ENCODE measurements around the gene LRRC4C.
"Not testable (repeated sequence)": the region's sequence is repeated elsewhere in the genome, so short reads cannot be mapped to it uniquely, and the experiment has no call there.

Gene LRRC4C

DNA sequence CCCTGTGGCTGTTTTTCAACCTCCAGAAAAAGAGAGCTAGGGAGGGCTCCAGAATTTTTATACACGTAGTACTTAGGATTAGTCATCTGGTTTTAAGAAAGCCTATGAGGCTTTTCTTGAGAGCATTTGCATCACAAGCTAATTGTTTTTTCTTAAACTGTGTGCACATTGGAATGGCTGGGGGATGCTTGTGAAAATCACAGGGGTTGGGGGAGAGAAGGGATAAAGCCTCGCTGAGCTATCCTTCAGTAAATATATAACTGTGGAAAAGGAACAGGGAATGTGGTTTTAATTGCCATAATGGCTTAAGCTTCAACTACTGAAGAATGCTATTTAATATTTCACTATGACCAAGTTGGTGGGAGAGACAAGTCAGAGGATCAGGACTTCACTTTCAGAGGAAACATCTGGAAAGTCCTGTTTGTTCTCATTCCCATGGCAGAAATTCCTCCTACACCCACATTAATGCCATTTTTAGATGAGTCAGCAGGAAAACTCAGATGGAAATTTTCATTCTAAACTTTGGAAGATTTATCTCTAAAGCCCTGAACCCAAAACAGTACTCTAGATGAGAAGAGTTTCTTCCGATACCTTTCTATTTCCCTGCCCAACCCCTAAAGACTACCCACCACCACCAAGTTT lies 591.3 kb downstream of the LRRC4C start:
- DNase-seq (ENCODE audit: low read depth), result no peak

DNA sequence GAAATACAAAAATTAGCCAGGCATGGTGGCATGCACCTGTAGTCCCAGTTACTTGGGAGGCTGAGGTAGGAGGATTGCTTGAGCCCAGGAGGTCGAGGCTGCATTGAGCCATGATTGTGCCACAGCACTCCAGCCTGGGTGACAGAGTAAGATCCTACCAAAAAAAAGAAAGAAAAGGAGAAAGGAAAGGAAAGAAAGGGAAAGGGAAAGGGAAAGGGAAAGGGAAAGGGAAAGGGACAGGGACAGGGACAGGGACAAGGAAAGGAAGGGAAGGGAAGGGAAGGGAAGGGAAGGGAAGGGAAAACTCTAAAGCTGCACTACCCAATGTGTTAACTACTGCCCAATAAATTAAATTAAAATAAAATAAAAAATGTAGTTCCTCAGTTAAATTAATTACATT lies 601.7 kb downstream of the LRRC4C start:
- not testable (repeated sequence) for DNase-seq (ENCODE audit: low read depth)

DNA sequence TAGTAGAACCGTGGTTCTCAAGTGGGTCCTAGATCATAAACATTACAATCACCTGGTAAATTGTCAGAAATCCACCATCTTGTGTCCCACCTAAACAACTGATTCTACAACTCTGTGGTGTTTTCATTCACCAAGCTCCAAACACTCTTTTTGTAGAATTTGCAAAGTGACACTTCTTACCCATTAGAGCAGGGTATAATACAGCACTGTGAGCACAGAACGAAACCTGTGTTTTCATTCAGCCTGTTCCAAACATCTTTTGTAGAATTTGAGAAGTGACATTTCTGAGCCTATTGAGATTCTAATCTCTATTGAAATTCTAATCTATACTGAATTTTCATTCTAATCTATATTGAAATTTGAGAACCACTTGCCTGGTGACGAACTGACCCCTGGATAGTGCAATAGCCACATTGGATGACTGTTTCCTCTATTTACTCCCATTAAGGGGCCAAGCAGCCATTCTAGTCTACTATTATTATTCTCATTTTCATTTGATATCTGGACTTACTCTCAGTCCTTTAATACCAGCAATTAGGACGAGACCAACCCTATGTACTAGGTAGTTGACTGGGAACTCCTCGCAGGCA lies 616.6 kb downstream of the LRRC4C start:
- DNase-seq (ENCODE audit: low read depth), result no peak

DNA sequence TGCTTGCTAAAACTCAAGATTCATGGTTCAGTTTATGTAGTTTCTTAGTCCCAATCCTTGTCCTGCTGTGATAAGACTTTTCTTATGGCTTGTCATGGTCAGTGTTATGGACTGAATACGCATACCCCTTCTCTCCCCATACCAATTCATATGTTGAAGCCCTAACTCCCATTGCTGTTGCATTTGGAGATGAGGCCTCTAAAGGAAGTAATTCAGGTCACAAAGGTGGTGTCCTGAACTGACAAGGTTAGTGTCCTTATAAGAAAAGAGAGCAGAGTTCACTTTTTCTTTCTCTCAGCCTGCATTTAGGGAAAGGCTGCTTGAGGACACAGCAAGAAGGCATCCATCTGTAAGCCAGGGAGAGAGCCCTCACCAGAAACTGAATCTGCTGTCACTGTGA lies 618.2 kb downstream of the LRRC4C start:
- DNase-seq (ENCODE audit: low read depth), result no peak

DNA sequence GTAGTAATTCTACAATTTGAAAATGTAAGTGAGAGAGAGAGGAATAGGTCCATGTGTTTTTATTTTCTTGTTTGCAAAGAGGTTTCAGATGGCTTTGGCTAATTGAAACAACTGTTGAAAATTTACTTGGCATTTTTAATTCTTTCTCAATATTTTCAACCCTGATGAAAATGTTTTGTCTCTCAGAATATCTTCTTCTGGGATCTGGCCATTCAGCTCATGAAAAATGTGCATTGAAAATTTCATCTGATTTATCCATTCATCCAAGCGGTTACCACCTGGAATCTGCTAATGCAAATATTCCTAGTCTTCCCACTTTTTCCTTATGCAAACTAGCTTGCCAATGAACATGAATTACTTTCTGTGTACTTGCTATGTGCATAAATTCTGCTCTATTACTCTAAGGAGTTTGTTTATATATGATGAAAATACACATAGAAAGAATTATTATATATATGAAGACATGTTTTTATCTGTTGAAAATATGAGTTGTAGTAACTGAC lies 621.2 kb downstream of the LRRC4C start:
- DNase-seq (ENCODE audit: low read depth), result no peak

DNA sequence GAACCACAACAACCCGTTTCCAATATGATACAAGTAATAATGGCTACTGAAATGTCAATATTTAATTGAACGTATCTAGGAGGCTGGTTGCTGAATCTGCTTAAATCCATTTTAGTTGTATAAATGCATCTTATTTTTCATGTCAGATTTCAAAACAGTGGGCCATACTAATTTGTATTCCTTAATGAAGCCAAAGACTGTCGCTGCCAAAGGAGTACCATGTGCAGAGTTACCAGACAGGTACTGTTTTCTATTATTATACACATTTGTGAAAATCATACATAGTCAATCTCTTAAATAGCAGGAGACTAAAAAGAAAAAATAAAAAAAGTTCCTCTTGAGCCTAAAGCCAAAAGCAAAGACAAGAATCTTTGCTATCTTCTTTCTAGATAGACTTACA lies 632.3 kb downstream of the LRRC4C start:
- DNase-seq (ENCODE audit: low read depth), result no peak

DNA sequence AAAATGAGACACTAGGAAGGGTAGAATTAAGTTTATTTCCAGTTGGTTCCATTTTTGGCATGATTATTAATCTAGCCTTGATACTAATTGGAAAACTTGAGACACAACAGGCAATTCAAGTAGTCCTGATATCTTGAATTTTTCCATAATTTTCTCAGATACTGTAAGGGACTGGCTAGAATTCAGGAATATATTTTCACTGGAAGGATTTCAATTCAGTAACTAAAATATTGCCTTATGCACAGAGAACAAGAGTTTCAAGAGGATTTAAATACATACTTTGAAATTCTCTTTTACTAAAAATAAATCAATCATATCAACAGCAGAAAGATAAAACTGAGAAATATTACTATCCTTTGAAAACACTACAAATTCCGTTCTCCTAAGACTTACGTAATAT lies 632.9 kb downstream of the LRRC4C start:
- DNase-seq (ENCODE audit: low read depth), result no peak

DNA sequence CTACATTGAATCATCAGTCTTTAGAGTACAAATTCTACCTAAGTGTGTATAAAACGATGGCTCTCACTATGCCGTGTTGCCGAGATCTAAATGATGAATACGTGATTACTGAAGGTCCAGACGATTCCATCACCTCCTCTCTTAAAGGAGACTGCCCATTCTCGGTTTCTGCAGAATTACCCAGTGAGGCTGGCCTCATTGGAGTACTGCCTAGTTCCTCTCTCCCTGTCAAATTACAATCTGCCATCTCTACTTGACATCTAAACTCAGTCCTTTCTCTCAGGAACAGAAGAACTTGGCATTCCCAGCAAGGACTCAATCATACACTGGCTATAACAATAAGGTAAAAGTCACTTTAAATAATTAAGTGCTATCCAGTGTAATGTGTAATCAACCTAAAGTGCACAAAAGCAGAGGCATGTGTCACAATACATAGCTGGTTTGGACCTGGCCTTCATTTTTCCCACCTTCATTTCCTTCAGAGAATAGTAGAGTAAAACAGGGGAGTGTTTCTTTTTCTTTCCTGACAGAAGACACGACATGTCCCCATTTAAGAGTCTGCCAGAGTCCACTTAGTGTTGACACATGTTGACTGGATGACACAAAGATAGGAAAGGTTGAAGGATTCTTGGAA lies 634.1 kb downstream of the LRRC4C start:
- no peak for DNase-seq (ENCODE audit: low read depth)

DNA sequence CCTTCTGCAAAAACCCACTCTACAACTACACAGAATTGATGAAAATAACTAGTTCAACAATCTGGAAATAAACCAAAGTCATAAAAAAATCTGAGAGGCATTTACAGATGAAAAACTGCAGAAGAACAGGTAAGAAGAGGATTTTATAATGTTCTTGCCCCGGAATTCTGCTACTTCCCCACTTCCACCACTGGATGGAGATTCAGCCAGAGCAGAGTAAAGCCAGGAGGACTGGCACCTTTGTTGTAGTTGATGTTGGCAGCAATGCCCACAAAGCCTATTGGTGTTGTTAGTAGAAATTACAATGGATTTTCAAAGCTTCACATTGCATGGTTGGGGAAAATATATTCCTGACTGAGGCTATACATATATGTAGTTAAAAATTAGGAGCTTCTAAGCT lies 640.2 kb downstream of the LRRC4C start:
- DNase-seq (ENCODE audit: low read depth), result no peak

DNA sequence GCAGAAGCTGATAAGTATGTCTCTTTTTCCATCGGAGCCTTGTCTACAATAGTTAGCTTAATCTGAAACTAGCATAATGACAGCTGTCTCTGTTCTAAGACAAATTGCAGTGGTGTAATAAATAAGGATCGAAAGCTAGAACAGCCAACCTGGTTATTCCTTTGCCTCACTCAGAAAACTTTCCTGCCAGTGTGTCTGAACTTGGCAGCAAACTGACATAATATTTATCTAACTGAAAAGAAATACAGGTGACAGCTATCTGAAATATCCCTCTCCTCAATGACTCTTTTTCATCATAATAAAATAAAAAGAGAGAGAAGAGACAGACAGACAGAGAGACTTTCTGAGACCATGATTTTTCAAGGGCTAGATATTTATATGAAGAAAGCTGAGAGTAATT lies 642.5 kb downstream of the LRRC4C start:
- DNase-seq (ENCODE audit: low read depth), result no peak

DNA sequence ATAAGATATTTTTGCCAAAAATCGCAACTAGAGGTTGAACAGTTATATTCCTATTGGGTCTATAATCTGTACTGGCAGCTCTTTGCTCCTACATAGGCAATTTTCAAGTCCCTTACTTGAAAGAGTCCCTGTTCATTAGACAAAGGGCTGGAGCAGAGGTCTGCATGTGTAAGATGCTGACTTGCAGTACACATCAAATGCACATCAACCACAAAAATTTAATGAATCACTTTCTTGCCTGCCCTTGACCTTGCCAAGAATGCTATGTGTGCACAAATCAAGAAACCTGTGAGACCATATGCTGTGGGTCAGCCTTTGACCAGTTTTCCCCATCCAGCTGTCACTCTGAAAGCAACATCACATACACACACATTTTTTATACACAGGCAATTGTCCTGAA lies 661.5 kb downstream of the LRRC4C start:
- DNase-seq (ENCODE audit: low read depth), result no peak

DNA sequence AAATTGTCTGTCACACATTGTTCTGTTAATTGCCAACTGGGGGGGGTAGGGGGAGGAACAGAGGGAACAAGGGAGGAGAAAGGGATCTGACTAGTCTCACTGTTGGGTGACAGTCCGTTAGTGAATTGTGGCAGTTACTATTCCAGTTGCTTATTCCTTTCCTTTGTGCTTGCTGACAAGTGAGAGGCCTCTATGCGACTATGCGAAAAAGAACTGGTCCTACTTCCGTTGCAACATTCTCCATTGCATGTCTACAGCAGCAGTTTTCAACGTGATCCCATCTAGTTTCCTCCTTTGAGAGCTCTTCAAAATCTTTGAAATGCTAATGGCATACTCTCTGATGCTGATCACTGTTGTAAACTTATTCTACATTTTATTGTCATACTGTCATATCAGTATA lies 672.2 kb downstream of the LRRC4C start:
- DNase-seq (ENCODE audit: low read depth), result no peak

DNA sequence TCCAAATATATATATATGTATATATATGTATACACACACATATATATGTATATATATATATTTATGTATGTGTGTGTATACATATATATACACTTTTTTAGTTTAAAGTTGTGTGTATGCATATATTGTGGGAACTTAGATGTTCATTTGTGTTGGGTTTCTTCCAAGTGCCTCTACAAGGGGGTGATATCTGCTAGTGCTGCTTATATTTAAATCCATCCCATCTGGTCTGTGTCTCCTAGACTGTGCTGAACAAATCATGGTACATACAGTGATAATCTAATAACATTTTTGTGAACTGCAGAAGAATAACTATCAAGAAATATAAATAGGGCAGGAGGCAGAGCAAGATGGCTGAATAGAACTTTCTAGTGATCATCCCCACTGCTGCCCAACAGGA lies 696.4 kb downstream of the LRRC4C start:
- no peak for DNase-seq (ENCODE audit: low read depth)

DNA sequence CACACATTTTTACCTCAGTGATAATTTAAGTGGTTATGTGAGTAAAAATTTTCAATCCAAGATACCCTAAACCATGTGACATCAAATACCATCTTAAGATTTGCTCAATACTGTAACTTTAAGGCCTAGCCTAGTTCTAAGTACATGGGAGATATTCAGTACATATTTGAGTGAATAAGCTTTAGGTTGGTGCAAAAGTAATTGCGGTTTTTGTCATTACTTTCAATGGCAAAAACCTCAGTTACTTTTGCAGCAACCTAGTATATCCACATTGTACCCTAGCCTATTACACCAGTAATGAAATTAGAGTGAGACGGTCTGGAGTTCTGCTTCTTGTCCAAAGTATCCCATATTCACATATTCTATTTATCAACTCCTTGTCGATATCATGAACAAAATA lies 700.1 kb downstream of the LRRC4C start:
- DNase-seq (ENCODE audit: low read depth), result no peak

DNA sequence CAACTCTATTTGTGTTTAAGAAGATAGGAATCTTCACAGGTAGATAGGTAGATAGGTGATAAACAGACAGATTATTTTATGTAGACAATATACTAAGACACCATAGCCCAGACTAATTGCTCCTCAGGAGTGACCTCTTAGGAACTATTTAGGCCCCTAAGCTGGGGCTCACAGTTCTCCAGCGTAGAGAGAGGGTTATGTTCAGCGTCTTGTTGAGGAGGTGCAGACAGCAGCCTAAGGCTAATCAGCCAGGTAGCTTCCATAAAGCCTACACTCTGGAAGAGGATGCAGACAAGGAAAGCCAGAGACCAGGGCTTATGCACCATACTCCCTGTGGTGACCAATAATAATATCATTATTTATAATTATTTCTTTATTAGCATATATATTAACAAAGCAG lies 705.2 kb downstream of the LRRC4C start:
- DNase-seq (ENCODE audit: low read depth), result no peak

DNA sequence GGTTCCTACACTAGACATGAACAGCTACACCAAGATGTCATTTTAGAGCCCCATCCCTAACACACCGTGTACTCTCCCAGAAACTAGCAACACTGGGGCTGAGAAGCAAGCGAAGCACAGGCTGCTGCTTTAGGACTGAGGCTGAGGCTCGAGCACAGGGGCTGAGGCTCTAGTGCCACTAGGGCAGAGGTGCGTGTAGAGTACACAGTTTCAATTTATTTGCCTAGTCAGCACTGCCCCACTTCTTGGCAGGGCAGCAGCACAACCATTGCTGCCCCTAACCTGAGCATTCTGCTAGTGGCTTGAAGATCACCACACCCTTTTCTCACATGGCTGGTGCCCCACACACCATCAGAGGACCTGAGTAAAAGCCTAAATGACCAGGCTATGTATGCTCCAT lies 713.2 kb downstream of the LRRC4C start:
- no peak for DNase-seq (ENCODE audit: low read depth)

DNA sequence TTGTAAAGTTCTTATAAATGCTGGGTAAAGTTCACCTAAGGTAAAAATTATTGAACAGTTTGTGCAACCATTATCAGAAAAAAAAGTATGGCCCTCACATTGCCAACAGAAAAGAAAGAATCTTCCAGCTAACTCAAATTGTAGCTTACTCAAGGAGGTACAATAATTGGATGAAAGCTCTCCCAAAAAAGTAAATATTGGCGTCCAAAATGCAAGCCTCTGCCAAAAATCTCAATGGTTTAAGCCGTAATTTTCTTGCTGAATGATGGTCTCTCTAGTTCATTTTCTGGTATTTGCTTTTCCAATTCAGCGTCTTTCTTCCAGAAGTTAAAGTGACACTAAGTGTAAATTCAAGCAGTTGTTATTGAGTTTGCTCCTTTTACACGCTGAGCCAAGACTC lies 727.3 kb downstream of the LRRC4C start:
- DNase-seq (ENCODE audit: low read depth), result no peak

DNA sequence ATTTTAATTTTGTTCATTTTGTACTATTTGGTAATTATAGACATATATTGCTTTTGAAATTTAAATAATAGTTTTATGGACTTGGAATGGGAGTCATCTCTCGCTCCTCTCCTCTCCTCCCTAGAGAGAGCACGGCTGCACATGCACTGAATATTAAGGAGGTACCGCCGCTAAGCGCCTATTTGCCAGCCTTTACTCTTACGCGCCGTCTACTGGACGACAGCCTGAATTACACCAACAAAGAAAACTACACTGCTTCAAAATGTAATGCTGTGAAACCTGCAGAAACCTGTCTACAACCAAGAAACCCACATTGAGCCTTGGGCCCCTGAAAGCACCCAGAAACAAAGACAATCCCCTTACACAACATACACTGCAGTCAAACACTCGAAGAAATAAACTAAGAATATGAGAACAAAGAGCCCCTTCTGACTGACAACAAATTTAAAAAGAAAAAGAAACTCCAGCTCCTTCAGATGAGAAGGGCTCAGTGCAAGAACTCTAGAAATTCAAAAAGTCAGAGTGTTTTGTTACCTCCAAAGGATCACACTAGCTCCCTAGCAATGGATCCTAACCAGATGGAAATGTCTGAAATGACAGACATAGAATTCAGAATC lies 737.2 kb downstream of the LRRC4C start:
- DNase-seq (ENCODE audit: low read depth), result no peak

DNA sequence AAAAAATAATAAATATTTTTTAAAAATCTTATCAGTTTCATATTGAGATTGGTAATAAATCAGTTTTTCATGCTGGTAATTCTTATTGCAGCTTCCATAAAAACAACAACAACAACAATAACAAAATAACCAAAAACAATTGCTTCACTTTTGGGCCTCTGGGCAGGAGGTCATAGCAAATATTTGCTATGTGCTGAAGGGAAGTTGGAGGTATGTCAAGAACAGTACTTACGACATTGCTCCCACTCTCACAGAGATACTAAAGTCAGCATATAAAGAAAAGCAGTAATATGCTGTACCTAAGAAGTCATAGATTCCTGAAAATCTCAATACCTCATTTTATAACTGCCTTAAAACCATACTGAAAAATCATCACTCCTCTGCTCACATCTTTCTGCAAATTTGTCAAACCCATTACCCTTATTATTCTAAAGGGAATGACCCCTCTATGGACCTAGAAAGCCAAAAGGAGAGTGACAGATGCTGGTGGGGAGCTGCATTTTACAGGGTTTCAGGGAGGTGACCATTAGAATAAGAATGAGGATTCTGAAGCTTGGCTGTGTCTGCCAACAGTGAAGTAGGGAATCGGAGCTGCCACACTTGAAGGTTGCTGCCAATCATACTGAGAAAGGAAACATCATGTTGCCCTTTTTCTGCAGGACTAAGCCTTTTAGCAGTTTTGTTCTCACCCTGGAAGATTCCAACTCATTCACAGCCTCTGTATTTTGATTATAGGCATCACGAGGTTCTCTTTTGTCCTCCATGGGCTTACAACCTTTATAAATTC lies 742.9 kb downstream of the LRRC4C start:
- no peak for DNase-seq (ENCODE audit: low read depth)

DNA sequence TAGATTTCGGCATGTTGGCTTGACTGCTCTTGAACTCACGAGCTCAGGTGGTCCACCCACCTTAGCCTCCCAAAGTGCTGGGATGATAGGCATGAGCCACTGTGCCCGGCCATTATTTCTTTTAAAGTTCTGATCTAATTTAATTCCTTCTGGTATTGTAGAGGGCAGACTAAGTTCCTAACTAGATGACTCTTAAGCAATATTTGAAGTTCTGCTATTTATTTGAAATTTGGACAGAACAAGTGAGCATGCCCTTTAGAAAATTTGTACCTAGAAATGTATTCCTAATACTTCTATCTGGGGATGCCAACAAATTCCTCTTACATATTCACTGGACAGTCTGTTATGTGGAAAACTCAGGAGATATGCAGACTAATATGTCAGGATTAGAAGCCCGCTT lies 746.4 kb downstream of the LRRC4C start:
- no peak for DNase-seq (ENCODE audit: low read depth)

DNA sequence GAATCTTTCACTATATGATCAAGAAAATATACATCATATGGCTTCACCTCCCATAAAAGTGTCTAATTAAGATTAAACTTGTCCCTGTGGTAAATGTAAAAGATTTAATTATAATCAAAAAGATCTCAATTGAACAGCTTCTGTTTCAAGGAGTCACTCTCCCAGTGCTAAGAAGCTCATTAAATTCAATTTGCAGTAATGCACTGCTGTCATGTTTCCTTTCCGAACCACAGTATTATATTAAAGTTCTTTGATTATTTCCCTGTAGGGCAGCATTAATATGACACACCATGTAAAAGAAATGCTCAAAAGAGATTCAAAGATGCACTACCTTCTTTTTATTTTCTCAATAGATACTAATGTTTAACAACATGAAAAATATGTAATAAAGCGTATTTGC lies 758.4 kb downstream of the LRRC4C start:
- no peak for DNase-seq (ENCODE audit: low read depth)

DNA sequence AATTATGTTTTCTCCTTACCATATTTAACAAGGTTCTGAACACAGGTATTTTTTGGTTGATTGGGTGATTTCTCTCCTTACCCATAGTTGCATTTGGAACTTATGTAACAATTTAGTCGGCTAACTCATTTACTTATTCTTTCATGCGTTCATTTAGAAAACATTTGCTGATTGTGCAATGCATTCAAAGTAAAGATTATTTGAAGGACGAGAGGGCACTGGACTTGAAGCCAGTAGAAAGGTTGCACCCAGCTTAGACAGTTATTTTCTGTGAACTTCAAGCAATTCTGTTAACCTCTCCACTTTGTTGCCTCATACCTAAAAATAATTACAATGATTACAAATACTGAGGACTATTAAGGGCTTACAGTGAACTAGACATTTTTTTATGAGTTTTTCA lies 769.6 kb downstream of the LRRC4C start:
- DNase-seq (ENCODE audit: low read depth), result no peak

DNA sequence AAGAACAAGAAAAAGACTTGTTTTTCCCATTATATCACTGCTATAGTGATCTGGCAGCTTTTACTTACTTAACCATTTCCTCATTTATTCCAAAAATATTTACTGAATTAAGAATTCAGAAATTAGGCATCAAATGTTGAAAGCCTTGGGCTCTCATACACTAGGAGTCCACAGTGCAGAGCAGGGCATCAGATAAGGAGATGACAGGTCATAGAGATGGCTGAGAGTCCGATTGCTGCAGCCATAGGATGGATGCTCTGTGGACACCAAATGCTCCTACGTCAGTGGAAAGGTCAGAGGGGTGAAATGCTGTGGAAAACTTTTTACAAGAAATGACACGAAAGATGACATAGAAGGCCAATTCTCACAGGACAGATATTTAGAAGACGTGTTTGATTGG lies 771.1 kb downstream of the LRRC4C start:
- no peak for DNase-seq (ENCODE audit: low read depth)

All from GM04504 (cell line).